GM12878 (cell line): ENCODE data around the gene RPL18. TPM values are rescaled to one million over a fixed set of nuclear protein-coding genes. Genes with fewer than 3 reads are reported as not detected.

Experiments used
- ATAC-seq: fragments of 200-7000 bp; cut with Tn5 transposase; 3 replicates; pipeline ENCODE4 v1.9.1; 2020; ENCODE audit warnings: mild to moderate bottlenecking, moderate library complexity
- Bru-seq: library from RNA; stranded (reverse); fragments of 400-500 nt; gene quantifications from one replicate; lab custom pipeline; 2021; lab: Mats Ljungman, UMichigan
- BruChase-seq, 2 experiments: library from RNA; stranded (reverse); fragments of 400-500 nt; gene quantifications; one replicate each; lab custom pipeline; 2021; lab: Mats Ljungman, UMichigan
- BruUV-seq: library from RNA; stranded (reverse); fragments of 400-500 nt; replicated peaks from 2 replicates; lab custom pipeline; 2021; lab: Mats Ljungman, UMichigan
- CTCF ChIA-PET: fragments of 300-600 bp; sonication (Branson Sonifier 250); formaldehyde crosslinking; extraction: SDS; loops from one replicate; lab custom pipeline; 2021; ENCODE audit warnings: inconsistent platforms; lab: Yijun Ruan, JAX
- POLR2A ChIA-PET: fragments of 350-600 bp; formaldehyde crosslinking; extraction: SDS; loops from one replicate; lab custom pipeline; 2021; ENCODE audit warnings: inconsistent platforms; lab: Charles Lee
- RAD21 ChIA-PET: fragments of 300-600 bp; sonication (Branson Sonifier 250); formaldehyde crosslinking; loops from one replicate; lab custom pipeline; 2023; ENCODE audit warnings: antibody characterized with exemption; ENCODE audit not compliant: unreplicated experiment; lab: Charles Lee
- SMC1A ChIA-PET: fragments of 300-600 bp; sonication (Branson Sonifier 250); formaldehyde crosslinking; loops from one replicate; lab custom pipeline; 2023; ENCODE audit not compliant: unreplicated experiment, uncharacterized antibody; lab: Charles Lee
- DNase-seq: peaks from one replicate; pipeline ENCODE4 v3.0.0-alpha.2; 2011; ENCODE audit warnings: low read depth, low spot score
- FAIRE-seq: peaks from 3 replicates; lab custom pipeline; 2011; peaks lifted over from hg19 to GRCh38; lab: Jason Lieb, UNC
- H2AFZ ChIP-seq: 2 replicates; pipeline ENCODE4 v1.6.0; 2011; ENCODE audit warnings: low read depth, low read length, control low read depth; ENCODE audit not compliant: control insufficient read depth
- H3K27ac ChIP-seq: 2 replicates; pipeline ENCODE4 v1.5.1; 2011; ENCODE audit warnings: control low read depth; ENCODE audit not compliant: control insufficient read depth, insufficient read depth
- H3K27me3 ChIP-seq, 2 experiments: replicated peaks in 1 of 2; 2 replicates each; pipeline versions ENCODE4 v1.6.0 to v1.6.1; 2011; ENCODE audit warnings: low read length in 1 of 2; ENCODE audit not compliant: control insufficient read depth in 2 of 2, insufficient read depth in 2 of 2
- H3K36me3 ChIP-seq, 2 experiments: 2 replicates each; pipeline ENCODE4 v1.5.1; 2011; ENCODE audit warnings: low read length in 1 of 2; ENCODE audit not compliant: control insufficient read depth in 2 of 2, insufficient read depth in 2 of 2
- H3K4me1 ChIP-seq: 2 replicates; pipeline ENCODE4 v1.6.1; 2011; ENCODE audit warnings: mild to moderate bottlenecking, low read length, moderate library complexity, mixed read lengths; ENCODE audit not compliant: control insufficient read depth, insufficient read depth
- H3K4me2 ChIP-seq: 2 replicates; pipeline ENCODE4 v1.6.0; 2011; ENCODE audit warnings: control low read depth; ENCODE audit not compliant: control insufficient read depth, insufficient read depth
- H3K4me3 ChIP-seq: fragments of 200-600 bp; sonication (generic); 2 replicates; pipeline ENCODE4 v1.5.1; 2016
- H3K79me2 ChIP-seq: 2 replicates; pipeline ENCODE4 v1.6.0; 2011; ENCODE audit warnings: low read length; ENCODE audit not compliant: control insufficient read depth, insufficient read depth
- H3K9ac ChIP-seq: 2 replicates; pipeline ENCODE4 v1.8.0; 2011; ENCODE audit warnings: low read length, control low read depth, mixed read lengths; ENCODE audit not compliant: control insufficient read depth, insufficient read depth
- H3K9me3 ChIP-seq: replicated peaks from 3 replicates; pipeline ENCODE4 v1.5.1; 2011; ENCODE audit warnings: mild to moderate bottlenecking, low read length; ENCODE audit not compliant: control insufficient read depth, insufficient read depth
- H4K20me1 ChIP-seq: 2 replicates; pipeline ENCODE4 v1.6.0; 2011; ENCODE audit not compliant: control insufficient read depth, insufficient read depth
- BCL11A ChIP-seq: IDR thresholded peaks from 2 replicates; pipeline ENCODE4 v1.6.1; 2011; ENCODE audit warnings: low read depth, low read length
- CBFB ChIP-seq: IDR thresholded peaks from 2 replicates; pipeline ENCODE4 v1.6.1; 2016; ENCODE audit warnings: antibody characterized with exemption, low read depth
- CBX5 ChIP-seq: sonication (generic); IDR thresholded peaks from 2 replicates; pipeline ENCODE4 v1.6.1; 2016; ENCODE audit warnings: low read depth, moderate library complexity, mild to moderate bottlenecking, inconsistent platforms
- CREB1 ChIP-seq: IDR thresholded peaks from 2 replicates; pipeline ENCODE4 v1.6.1; 2012; ENCODE audit warnings: low read depth, mild to moderate bottlenecking, inconsistent platforms
- EGR1 ChIP-seq, 2 experiments: IDR thresholded peaks; 1 replicate in 1 of 2; 2 replicates in 1 of 2; pipeline ENCODE4 v1.6.1; 2011 to 2012; ENCODE audit warnings: low read depth in 2 of 2, low read length in 2 of 2, borderline replicate concordance in 1 of 2, mild to moderate bottlenecking in 1 of 2, moderate library complexity in 1 of 2
- HCFC1 ChIP-seq: fragments of 150-350 bp; IDR thresholded peaks from 2 replicates; pipeline ENCODE4 v1.6.1; 2014; ENCODE audit warnings: low read length
- IKZF1 ChIP-seq: fragments of 450-650 bp; conservative IDR thresholded peaks from 2 replicates; pipeline ENCODE4 v1.6.1; 2017; ENCODE audit warnings: antibody characterized with exemption, mild to moderate bottlenecking
- JUNB ChIP-seq: IDR thresholded peaks from 2 replicates; pipeline ENCODE4 v1.6.1; 2016; ENCODE audit warnings: antibody characterized with exemption, mild to moderate bottlenecking
- NR2C1 ChIP-seq: fragments of 450-650 bp; IDR thresholded peaks from 2 replicates; pipeline ENCODE4 v1.6.1; 2017; ENCODE audit warnings: antibody characterized with exemption, mild to moderate bottlenecking, moderate library complexity
- RFX5 ChIP-seq: IDR thresholded peaks from 2 replicates; pipeline ENCODE4 v1.6.1; 2011; ENCODE audit warnings: low read depth, low read length, improper control_type of control experiment
- RUNX3 ChIP-seq: IDR thresholded peaks from 2 replicates; pipeline ENCODE4 v1.6.1; 2012; ENCODE audit warnings: low read length, inconsistent platforms
- SMAD1 ChIP-seq: fragments of 450-650 bp; IDR thresholded peaks from 2 replicates; pipeline ENCODE4 v1.6.1; 2018; ENCODE audit warnings: mild to moderate bottlenecking, low read depth; ENCODE audit not compliant: partially characterized antibody
- SMARCA5 ChIP-seq: fragments of 450-650 bp; IDR thresholded peaks from 2 replicates; pipeline ENCODE4 v1.6.1; 2017; ENCODE audit warnings: mild to moderate bottlenecking
- SREBF2 ChIP-seq: IDR thresholded peaks from 2 replicates; pipeline ENCODE4 v1.6.1; 2012; ENCODE audit warnings: mild to moderate bottlenecking, low read length
- SUPT20H ChIP-seq: IDR thresholded peaks from 2 replicates; pipeline ENCODE4 v1.6.1; 2011; ENCODE audit warnings: low read depth, mild to moderate bottlenecking, low read length, moderate library complexity, borderline replicate concordance; ENCODE audit not compliant: control insufficient read depth
- TCF7 ChIP-seq: IDR thresholded peaks from 2 replicates; pipeline ENCODE4 v1.6.1; 2014; ENCODE audit warnings: antibody characterized with exemption, borderline replicate concordance
- ZNF24 ChIP-seq: fragments of 450-650 bp; IDR thresholded peaks from 2 replicates; pipeline ENCODE4 v1.6.1; 2017; ENCODE audit warnings: antibody characterized with exemption, mild to moderate bottlenecking
- ZZZ3 ChIP-seq: IDR thresholded peaks from 2 replicates; pipeline ENCODE4 v1.6.1; 2011; ENCODE audit warnings: low read depth; ENCODE audit not compliant: control insufficient read depth, insufficient read length
- WGBS: methylation state at CpG from one replicate; pipeline ENCODE4 v1.1.6; 2016; ENCODE audit warnings: low lambda C conversion rate; ENCODE audit not compliant: insufficient replicate concordance, insufficient coverage; ENCODE audit errors: missing lambda C conversion rate; 5-methylcytosine and 5-hydroxymethylcytosine counted together
- in situ Hi-C: fragments of 300-500 bp; cut with MboI; formaldehyde crosslinking; loops from 9 replicates; pipeline ENCODE4 v1.14.3; 2018; ENCODE audit warnings: mixed read lengths
- intact Hi-C: fragments of 100-400 bp; cut with micrococcal nuclease; formaldehyde crosslinking; loops from one replicate; pipeline ENCODE4 v1.14.2; 2022; ENCODE audit not compliant: unreplicated experiment
- long read RNA-seq, 2 experiments: library from polyadenylated mRNA; unstranded; transcript quantifications; one replicate each; pipeline ENCODE4 v2.0.0, GENCODE V29; 2019 to 2020
- polyA minus RNA-seq, 3 experiments: library from RNA; depleted of rRNA, polyadenylated mRNA; stranded (reverse); fragments of >200 nt; gene quantifications; 2 replicates each; pipeline ENCODE4 v1.2.3, GENCODE V29; 2011
- polyA plus RNA-seq, 11 experiments: library from polyadenylated mRNA; depleted of rRNA in 4 of 11; unstranded in 6 of 11; stranded (reverse) in 5 of 11; fragments of >200 nt; fragmentation: Nextera tagmentation in 4 of 11; fragmentation: Illumina TruSeq in 1 of 11; extraction: Ambion mirVana in 4 of 11; extraction: Trizol in 1 of 11; gene quantifications; 1 replicate in 1 of 11; 2 replicates in 10 of 11; pipeline versions ENCODE4 v1.2.1 to v1.2.3, GENCODE V29; 2011 to 2016; ENCODE audit warnings: inconsistent platforms in 2 of 11, missing spikeins in 2 of 11, low read depth in 1 of 11
- total RNA-seq, 4 experiments: library from RNA; depleted of rRNA in 3 of 4; stranded (reverse); fragments of >200 nt in 3 of 4; fragmentation: Illumina TruSeq in 1 of 4; extraction: Trizol in 1 of 4; gene quantifications; 2 replicates each; pipeline versions ENCODE4 v1.2.1 to v1.2.3, GENCODE V29; 2013 to 2021
- TF ChIP-seq, protein P1 (sequence below): IDR thresholded peaks from 2 replicates; pipeline ENCODE4 v1.6.1; 2012; ENCODE audit warnings: low read length, inconsistent platforms

The RPL18 gene
- total RNA-seq (2013; cell fraction: nucleolus; rRNA removed) = 289 and 293 TPM in 2 replicates
- total RNA-seq (2014; rRNA removed) (3,864 and 4,267 TPM in 2 replicates), total RNA-seq (2014; rRNA removed; fragmentation: Illumina TruSeq; extraction: Trizol) (2,138 and 2,306 TPM in 2 replicates), total RNA-seq (2021) (2,548 and 2,593 TPM in 2 replicates), polyA plus RNA-seq (2011; rRNA removed) (786 and 1,901 TPM in 2 replicates), polyA plus RNA-seq (2014; fragmentation: Illumina TruSeq; extraction: Trizol) (1,711 and 2,137 TPM in 2 replicates), polyA plus RNA-seq (2014; fragmentation: Nextera tagmentation; extraction: Ambion mirVana) (100 to 1,000 TPM; 393 to 844 TPM), polyA plus RNA-seq (2014; rRNA removed) (3,670 and 3,986 TPM in 2 replicates), polyA plus RNA-seq (2016; fragmentation: Nextera tagmentation; extraction: Ambion mirVana) (1,000 to 10,000 TPM; 1,291 to 1,299 TPM), polyA minus RNA-seq (2011; rRNA and poly(A)+ RNA removed) (387 and 961 TPM in 2 replicates), Bru-seq, nascent RNA (percentile 99 among the genes with signal in this experiment), BruChase-seq, experiment 1, labeled RNA remaining after a 6-hour chase (percentile 99 among the genes with signal in this experiment), BruChase-seq, experiment 2, labeled RNA remaining after a 2-hour chase (percentile 98 among the genes with signal in this experiment)
- polyA plus RNA-seq (2011; ENCODE audit: low read depth) = 2,279 TPM
- 2,627 and 2,723 TPM in 2 replicates for polyA plus RNA-seq (2011; cell fraction: cytosol; rRNA removed)
- polyA plus RNA-seq (2011; cell fraction: nucleus; rRNA removed) = 1,070 and 1,187 TPM in 2 replicates
- polyA plus RNA-seq (2012) = 3,508 and 3,752 TPM in 2 replicates
- 657 and 660 TPM in 2 replicates for polyA minus RNA-seq (2011; cell fraction: cytosol; rRNA and poly(A)+ RNA removed)
- 152 and 213 TPM in 2 replicates for polyA minus RNA-seq (2011; cell fraction: nucleus; rRNA and poly(A)+ RNA removed)
- long read RNA-seq, experiment 1, transcript RPL18-201 (6 exons, 612 nt) = minor isoform, 44 of 552 reads
- long read RNA-seq, experiment 1, transcript RPL18-208 (7 exons, 1,004 nt) = major isoform, 495 of 552 reads
- long read RNA-seq, experiment 1, partial matches to known transcripts = 6 of 552 reads
- long read RNA-seq, experiment 1, other reads (novel, unspliced or antisense) = 6 of 552 reads
- long read RNA-seq, experiment 2, transcript RPL18-208 (7 exons, 1,004 nt) = major isoform, 905 of 959 reads
- long read RNA-seq, experiment 2, transcript RPL18-201 (6 exons, 612 nt) = minor isoform, 34 of 959 reads
- long read RNA-seq, experiment 2, partial matches to known transcripts = 10 of 959 reads
- long read RNA-seq, experiment 2, other reads (novel, unspliced or antisense) = 5 of 959 reads

DNA sequence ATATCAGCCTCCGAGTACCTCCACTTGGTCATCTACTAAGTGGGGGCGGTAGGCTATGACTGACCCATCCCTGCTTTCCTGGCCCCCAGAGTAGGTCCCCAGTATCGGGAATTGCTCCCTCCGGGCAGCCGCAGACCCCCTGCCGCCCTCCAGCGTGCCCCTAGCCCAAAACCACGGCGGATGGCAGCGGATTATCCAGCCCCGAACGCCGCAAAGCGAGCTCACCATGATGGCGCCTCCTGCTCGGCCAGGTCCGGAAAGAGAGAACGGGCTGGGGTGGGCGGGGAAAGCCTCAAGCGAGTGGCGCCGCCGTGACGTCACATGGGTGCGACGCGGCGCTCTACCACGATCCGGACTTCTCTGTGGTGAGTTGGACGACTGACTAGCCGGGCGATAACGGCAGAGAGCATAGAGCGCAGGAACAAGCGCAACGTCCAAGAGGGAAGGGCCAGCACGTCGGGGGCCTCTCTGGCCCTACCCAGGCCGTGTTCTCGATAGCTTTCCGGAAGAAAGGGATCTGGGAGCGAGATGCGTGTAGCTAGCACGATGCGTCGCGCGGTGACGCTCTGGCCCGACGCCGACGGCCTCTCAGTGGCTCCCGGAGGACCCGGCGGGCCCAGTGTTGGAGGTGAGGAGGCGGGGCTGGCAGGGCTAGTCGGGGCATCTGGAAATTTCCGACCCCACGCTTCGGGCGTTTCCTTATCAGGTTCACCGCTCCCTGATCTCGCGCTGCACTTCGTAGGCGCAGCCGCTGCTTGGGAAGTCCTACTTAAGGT is at the start of gene RPL18, which contains the start of gene SPHK2:
RPL18 (minus strand) TSS at position 263 of the 776 bp plus-strand sequence; CDS start at position 228, 35 bp downstream.
SPHK2 (plus strand) TSS at position 591 of the 776 bp plus-strand sequence. CDS start 1,009 bp downstream, outside the sequence.
- Histone ChIP-seq H3K4me3 (peak within 1 kb of the TSS; percentile 99), H4K20me1 (peaks cover 14% of the 10 kb centered on the region), H3K27me3 (no peaks in the 10 kb centered on the region), H3K4me1 (peaks cover 24% of the 10 kb centered on the region), H3K9ac (peak within 1 kb of the TSS; percentile 99), H3K79me2 (peaks cover 55% of the 10 kb centered on the region), H3K36me3 (peaks cover 27% of the 10 kb centered on the region in 2 experiments), H3K27ac (peak within 1 kb of the TSS; percentile 95), H3K9me3 (no peaks in the 10 kb centered on the region), H2AFZ (peak within 1 kb of the TSS; percentile 82), H3K4me2 (peak within 1 kb of the TSS; percentile 88)
- BruUV-seq = no TSS peak
- ChIA-PET RAD21 (interaction anchor here (0.6 to 1.6 kb wide), 8 partner anchors 9 to 710 kb away, joined by 3 to 15 read pairs (median 6); no protein-coding TSS in a partner anchor), CTCF (interaction anchor here (0.6 to 1.3 kb wide), 6 partner anchors 14 to 353 kb away, joined by 3 to 6 read pairs (median 3); partner anchors contain the start of gene CA11), SMC1A (interaction anchor here (0.7 to 2.7 kb wide), 4 partner anchors 15 to 112 kb away, joined by 3 to 15 read pairs (median 4); no protein-coding TSS in a partner anchor), POLR2A (interaction anchor here (0.6 to 6.6 kb wide), 15 partner anchors 10 to 1357 kb away, joined by 3 to 62 read pairs (median 3); partner anchors contain the start of genes CA11, EMP3, GYS1 and RUVBL2)
- in situ Hi-C loops (no loop called here), intact Hi-C loops (no loop called here)
- peak; percentile 98 for DNase-seq
- peak; percentile 85 for ATAC-seq
- peak; percentile 97 for FAIRE-seq
- under 1% methylated on average over 69 of the region's 69 CpGs for WGBS
- TF ChIP-seq HCFC1 (peak; percentile 94), EGR1 (IDR thresholded peaks at IDR 0.05; ENCODE audit: borderline replicate concordance in 1 of 2, low read depth in 2 of 2, low read length in 2 of 2) (peak; percentile 84 to 99), SREBF2 (no peak), CREB1 (peak; percentile 99), SMAD1 (peak; percentile 76), SUPT20H (no peak), RUNX3 (peak; percentile 93), ZNF24 (peak; percentile 83), IKZF1 (peak; percentile 100), TCF7 (peak; percentile 22; the same call in 1 of the 2 replicates), SMARCA5 (no peak), JUNB (0 out of 2 replicates have a peak, but pooled peaks have one; percentile 62), RFX5 (no peak), CBFB (peak; percentile 96), BCL11A (0 out of 2 replicates have a peak, but pooled peaks have one; percentile 13), CBX5 (0 out of 2 replicates have a peak, but pooled peaks have one; percentile 20), ZZZ3 (no peak), NR2C1 (peak; percentile 91)
- TF ChIP-seq, protein P1, sequence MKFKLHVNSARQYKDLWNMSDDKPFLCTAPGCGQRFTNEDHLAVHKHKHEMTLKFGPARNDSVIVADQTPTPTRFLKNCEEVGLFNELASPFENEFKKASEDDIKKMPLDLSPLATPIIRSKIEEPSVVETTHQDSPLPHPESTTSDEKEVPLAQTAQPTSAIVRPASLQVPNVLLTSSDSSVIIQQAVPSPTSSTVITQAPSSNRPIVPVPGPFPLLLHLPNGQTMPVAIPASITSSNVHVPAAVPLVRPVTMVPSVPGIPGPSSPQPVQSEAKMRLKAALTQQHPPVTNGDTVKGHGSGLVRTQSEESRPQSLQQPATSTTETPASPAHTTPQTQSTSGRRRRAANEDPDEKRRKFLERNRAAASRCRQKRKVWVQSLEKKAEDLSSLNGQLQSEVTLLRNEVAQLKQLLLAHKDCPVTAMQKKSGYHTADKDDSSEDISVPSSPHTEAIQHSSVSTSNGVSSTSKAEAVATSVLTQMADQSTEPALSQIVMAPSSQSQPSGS = no peak; the same call in 1 of the 2 replicates
